ENCODE data around the gene LHFPL3. TPM values are rescaled to one million over a fixed set of nuclear protein-coding genes. Genes with fewer than 3 reads are reported as not detected.

The LHFPL3 gene
- total RNA-seq, 2 donors from 2014 or later = not detected

- H3K27ac ChIP-seq = no peak overlapping the region
- H3K4me1 ChIP-seq = no peaks in the 10 kb centered on the region
- H3K4me3 ChIP-seq = no peak overlapping the region
- TF ChIP-seq CTCF (IDR thresholded peaks at IDR 0.05) = no peak
- no peak for DNase-seq (ENCODE audit: low spot score)
- no peaks in the 10 kb centered on the region for H3K36me3 ChIP-seq
- H3K9me3 ChIP-seq = no peaks in the 10 kb centered on the region
- no peaks in the 10 kb centered on the region for H3K27me3 ChIP-seq
Measured at GRCh38 chr7:104524853-104525252, 196.4 kb downstream of the LHFPL3 start.

GRCh38 chr7:104528142-104528541, 199.7 kb downstream of the LHFPL3 start:
- Histone ChIP-seq H3K9me3 (no peaks in the 10 kb centered on the region), H3K27me3 (no peaks in the 10 kb centered on the region), H3K4me3 (no peak overlapping the region), H3K36me3 (no peaks in the 10 kb centered on the region), H3K27ac (no peak overlapping the region), H3K4me1 (no peaks in the 10 kb centered on the region)
- no peak for DNase-seq (ENCODE audit: low spot score)
- no peak for TF ChIP-seq CTCF (IDR thresholded peaks at IDR 0.05)

- H3K36me3 ChIP-seq = no peaks in the 10 kb centered on the region
- H3K27ac ChIP-seq = no peak overlapping the region
- TF ChIP-seq CTCF (IDR thresholded peaks at IDR 0.05) = no peak
- no peaks in the 10 kb centered on the region for H3K4me1 ChIP-seq
- no peaks in the 10 kb centered on the region for H3K9me3 ChIP-seq
- H3K4me3 ChIP-seq = no peak overlapping the region
- no peak for DNase-seq (ENCODE audit: low spot score)
- no peaks in the 10 kb centered on the region for H3K27me3 ChIP-seq
Measured at GRCh38 chr7:104529567-104529966, 201.2 kb downstream of the LHFPL3 start.

GRCh38 chr7:104530251-104530650, 201.8 kb downstream of the LHFPL3 start:
- H3K4me3 ChIP-seq = no peak overlapping the region
- no peaks in the 10 kb centered on the region for H3K27me3 ChIP-seq
- H3K36me3 ChIP-seq = no peaks in the 10 kb centered on the region
- no peak overlapping the region for H3K27ac ChIP-seq
- H3K4me1 ChIP-seq = no peaks in the 10 kb centered on the region
- TF ChIP-seq CTCF (IDR thresholded peaks at IDR 0.05) = no peak
- DNase-seq (ENCODE audit: low spot score) = no peak
- no peaks in the 10 kb centered on the region for H3K9me3 ChIP-seq

- Histone ChIP-seq H3K27me3 (no peaks in the 10 kb centered on the region), H3K9me3 (no peaks in the 10 kb centered on the region), H3K27ac (no peak overlapping the region), H3K36me3 (no peaks in the 10 kb centered on the region), H3K4me1 (peaks cover 0 to 7% of the 10 kb centered on the region in 2 donors), H3K4me3 (no peak overlapping the region)
- DNase-seq (ENCODE audit: low spot score) = no peak
- TF ChIP-seq CTCF (IDR thresholded peaks at IDR 0.05) = no peak
Measured at GRCh38 chr7:104534149-104534548, 205.7 kb downstream of the LHFPL3 start.

- peaks cover 0 to 7% of the 10 kb centered on the region in 2 donors for H3K4me1 ChIP-seq
- no peaks in the 10 kb centered on the region for H3K9me3 ChIP-seq
- no peak for DNase-seq (ENCODE audit: low spot score)
- no peaks in the 10 kb centered on the region for H3K36me3 ChIP-seq
- H3K27me3 ChIP-seq = no peaks in the 10 kb centered on the region
- H3K27ac ChIP-seq = no peak overlapping the region
- no peak for TF ChIP-seq CTCF (IDR thresholded peaks at IDR 0.05)
- no peak overlapping the region for H3K4me3 ChIP-seq
Measured at GRCh38 chr7:104535841-104536240, 207.4 kb downstream of the LHFPL3 start.
